GM12878 (cell line): Measurements from ENCODE around the gene ZNF208.

Experiments used
- CREM ChIP-seq: IDR thresholded peaks from 2 replicates; pipeline ENCODE4 v1.6.1; 2014; ENCODE audit warnings: antibody characterized with exemption, low read depth
- CTCF ChIP-seq, 3 experiments: IDR thresholded peaks in 2 of 3; conservative IDR thresholded peaks in 1 of 3; 2 replicates each; pipeline ENCODE4 v1.5.1; 2011; ENCODE audit warnings: low read depth in 3 of 3, low read length in 3 of 3, mild to moderate bottlenecking in 3 of 3, control low read depth in 2 of 3, moderate library complexity in 2 of 3, inconsistent platforms in 1 of 3, mixed read lengths in 1 of 3; ENCODE audit not compliant: control insufficient read depth in 2 of 3, insufficient read depth in 1 of 3; ENCODE audit errors: extremely low read depth in 1 of 3
- MYC ChIP-seq: IDR thresholded peaks from 2 replicates; pipeline ENCODE4 v1.6.1; 2011; ENCODE audit warnings: mild to moderate bottlenecking, low read length, moderate library complexity, inconsistent platforms; ENCODE audit not compliant: insufficient read depth, insufficient replicate concordance, insufficient read length, severe bottlenecking
- SREBF2 ChIP-seq: IDR thresholded peaks from 2 replicates; pipeline ENCODE4 v1.6.1; 2012; ENCODE audit warnings: mild to moderate bottlenecking, low read length

- no peak for TF ChIP-seq CREM
- TF ChIP-seq MYC = no peak
- no peak for TF ChIP-seq CTCF (IDR thresholded peaks at IDR 0.05 in 2 of 3, conservative IDR thresholded peaks at IDR 0.05 in 1 of 3; ENCODE audit: control insufficient read depth in 2 of 3, extremely low read depth in 1 of 3, insufficient read depth in 1 of 3, low read depth in 3 of 3, low read length in 3 of 3)
- TF ChIP-seq SREBF2 = no peak
These were observed 88.5 kb downstream of the ZNF208 start for GRCh38 chr19:21922276-21922675.
